Superior temporal gyrus (tissue), 1 donor: Measurements from ENCODE around the gene COX7A2.

ENCODE experiments used
- DNase-seq: peaks from one replicate; pipeline ENCODE4 v3.0.0-alpha.2; 2016; ENCODE audit errors: extremely low spot score

COX7A2 gene

DNA sequence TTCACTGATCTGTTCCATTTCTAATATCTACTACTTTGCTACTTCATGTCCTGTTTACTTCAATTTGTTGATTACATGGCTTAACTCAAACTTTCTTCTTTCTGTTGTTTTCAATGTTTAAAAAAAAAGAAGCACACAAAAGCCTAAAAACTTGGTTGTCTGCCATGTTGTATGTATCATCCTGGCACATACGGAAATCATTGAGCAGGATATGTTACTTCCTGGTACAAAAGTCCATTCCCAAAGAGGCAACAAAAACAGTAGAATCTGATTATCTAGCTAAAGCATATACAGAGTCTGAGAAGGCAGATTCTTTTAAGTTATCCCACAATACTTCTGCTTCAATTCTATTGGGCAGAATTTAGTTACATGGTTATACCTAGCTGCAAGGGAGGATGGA, 23.2 kb downstream of the COX7A2 start:
- no peak for DNase-seq

DNA sequence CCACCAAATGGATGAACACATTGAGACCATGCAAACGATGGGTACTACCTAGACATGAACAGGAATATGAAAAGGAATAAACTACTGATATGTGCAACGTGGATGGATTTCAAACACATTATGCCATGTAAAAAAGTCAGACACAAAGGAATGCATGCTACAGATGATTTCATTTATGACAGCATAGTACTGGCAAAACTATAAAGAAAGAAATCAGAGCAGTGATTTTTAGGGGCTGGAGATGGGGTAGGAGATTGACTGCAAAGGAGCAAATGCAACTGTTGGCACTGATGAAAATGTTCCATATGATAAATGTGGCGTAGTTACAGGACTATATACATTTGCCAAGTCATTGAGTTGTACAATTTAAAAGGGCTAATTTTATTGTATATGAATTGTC, 24.3 kb downstream of the COX7A2 start:
- no peak for DNase-seq

DNA sequence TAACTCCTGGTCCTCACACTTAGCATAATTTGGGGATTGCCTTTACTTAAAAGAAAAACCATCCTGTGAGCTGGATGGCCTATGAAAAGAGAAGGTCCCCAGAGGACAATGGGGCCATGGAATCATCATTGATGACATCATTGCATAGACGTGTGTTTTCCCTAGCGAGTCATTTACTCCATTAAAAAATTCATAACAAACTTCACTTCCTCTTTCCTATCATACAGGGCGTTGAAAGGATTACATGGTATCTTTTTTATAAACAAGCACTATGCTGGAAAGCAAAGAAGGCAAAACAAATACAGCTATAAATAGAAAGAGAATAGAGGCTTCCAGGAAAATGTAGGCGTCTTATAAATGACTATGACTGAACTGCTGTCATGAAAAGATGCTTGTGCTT, 26.4 kb downstream of the COX7A2 start:
- DNase-seq: no peak

DNA sequence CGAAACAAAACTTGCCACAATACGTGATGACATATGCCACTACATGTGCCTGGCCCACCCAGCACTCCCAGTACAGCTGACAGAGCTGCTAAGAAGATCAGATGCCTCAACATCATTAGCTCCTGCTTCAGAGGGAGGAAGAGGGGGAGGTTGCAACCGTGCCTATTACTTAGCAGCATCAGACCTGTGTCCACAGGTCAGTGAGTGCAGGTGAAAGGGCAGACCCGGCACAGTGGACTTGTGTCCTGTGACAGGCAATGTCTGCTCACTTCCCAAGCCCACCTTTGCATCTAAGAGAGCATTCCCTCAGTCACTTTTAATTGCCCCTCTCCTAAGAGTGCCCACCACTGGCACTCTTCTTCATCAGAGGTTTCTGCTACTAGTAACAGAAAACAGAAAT, 28.3 kb downstream of the COX7A2 start:
- DNase-seq: no peak

DNA sequence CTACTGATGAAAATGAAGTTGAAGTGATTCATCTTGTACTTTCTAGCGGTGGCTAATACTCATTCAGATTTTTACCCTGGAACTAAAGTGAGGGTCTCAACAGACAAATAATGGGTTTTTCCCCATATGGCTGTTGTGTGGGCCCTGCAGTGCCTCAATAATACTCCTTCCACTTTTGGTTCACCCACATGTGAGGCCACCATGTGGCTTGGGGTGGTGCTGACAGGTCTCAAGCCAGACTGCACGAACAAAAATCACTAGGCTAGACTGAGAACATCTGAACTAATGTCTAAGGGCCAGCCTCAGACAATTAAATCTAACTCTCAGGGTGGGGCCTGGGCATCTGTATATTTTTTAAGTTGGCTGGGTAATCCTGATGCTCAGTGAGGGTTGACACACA, 29.9 kb downstream of the COX7A2 start:
- DNase-seq: no peak

DNA sequence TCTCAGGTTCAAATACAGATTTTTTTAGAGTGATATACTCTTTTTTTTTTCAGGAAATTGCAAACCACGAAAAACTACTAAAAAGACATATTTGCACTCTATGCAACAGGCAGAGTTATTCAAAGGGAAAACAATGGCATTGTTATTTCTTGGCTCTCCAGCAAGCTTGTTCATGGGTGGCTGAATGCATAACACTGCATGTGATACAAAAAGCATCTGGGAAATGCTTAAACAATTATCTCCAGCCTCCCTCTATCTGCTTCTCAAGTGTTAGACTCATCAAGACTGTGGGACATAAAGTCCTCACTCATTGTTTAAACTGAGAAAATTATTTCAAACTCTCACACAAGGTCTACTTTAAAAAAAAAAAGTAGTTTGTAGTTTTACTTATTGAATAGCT, 30.5 kb downstream of the COX7A2 start:
- peak; percentile 75 for DNase-seq

DNA sequence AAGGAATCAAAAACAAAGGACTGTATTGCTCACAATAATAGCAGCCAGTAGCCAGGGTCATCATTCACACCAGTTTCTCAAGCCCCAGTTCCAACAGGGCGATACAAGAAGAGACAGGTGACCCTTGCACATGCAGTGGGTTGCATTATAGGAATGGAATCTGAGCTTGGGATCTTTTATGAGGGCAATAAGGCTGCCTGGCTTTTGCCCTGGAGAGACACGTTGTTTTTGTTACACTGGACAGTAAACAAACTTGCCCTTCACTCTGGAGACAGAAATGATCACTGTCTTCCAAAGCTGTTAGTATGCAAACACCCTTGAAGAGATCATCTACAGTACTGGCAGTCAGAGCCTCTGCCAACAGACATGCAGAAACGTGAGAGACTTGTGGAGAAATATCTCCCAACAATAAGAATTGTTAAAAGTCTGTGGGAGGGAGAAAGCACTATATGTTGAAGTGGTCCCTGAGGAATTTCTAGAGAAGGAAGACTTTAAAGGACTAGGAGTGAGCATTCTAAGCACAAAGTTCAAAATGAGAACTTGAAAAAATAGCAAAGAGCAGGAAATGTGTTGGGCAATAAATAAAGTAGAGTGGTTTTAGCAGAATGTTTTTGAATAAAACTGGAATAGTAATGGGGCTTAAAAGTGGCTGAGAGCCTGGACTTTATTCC, 31.5 kb downstream of the COX7A2 start:
- DNase-seq: no peak

DNA sequence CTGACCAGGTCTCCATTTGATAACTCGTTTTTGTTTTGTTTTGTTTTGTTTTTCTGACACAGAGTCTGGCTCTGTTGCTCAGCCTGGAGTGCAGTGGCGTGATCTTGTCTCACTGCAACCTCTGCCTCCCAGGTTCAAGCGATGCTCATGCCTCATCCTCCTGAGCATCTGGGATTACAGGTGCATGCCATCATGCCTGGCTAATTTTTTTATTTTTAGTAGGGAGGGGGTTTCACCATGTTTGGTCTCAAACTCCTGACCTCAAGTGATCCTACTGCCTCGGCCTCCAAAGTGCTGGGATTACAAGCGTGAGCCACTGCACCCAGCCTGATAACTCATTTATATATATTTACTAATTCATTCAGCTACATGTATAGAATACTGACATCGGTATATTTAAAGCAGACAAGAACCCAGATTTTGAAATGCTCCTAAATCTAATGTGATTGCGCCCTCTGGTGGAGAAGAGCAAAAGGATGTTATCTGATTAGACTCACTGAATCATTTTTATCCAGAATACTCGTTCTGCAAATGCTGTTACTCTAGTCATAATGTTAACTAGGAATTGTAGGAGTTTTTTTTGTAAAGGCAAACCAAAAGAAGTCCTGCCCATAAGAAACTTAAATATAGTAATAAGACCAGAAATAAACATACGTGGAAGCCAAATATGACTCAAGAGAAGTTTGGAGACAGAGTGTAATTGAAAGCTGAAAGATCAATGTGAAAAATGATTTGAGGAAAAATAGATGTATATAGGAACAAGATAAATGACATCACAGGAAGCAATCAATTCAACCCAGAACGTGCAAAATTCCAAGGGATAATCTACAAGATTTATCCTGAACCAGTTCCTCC, 32.5 kb downstream of the COX7A2 start:
- peak; percentile 95 for DNase-seq

DNA sequence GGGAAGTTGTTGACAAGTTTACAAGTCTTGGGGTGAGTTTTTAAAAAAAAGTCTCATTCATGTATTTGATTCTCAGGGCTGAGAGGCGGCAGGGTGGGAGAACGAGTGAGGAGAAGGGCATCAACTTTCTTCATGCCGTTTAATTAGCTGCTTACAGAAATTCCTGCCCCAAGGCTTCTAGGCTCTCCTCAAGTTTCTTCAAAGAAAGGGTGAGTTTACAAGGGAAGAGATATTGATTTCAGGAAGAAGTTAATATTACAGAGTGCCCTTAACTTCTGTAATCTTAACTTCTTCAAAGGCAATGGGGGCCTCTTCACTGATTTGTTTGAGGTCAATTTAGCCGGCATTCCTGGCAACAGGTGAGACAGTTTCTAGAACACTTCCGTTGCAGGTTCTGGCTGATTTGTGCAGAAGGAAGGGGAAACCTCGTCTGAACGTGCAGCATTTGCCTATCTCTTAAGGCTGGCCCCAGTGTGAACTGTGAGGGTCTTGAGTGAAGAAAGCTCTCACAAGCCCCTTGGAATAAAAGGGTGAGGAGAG, 34.3 kb downstream of the COX7A2 start:
- DNase-seq: no peak

DNA sequence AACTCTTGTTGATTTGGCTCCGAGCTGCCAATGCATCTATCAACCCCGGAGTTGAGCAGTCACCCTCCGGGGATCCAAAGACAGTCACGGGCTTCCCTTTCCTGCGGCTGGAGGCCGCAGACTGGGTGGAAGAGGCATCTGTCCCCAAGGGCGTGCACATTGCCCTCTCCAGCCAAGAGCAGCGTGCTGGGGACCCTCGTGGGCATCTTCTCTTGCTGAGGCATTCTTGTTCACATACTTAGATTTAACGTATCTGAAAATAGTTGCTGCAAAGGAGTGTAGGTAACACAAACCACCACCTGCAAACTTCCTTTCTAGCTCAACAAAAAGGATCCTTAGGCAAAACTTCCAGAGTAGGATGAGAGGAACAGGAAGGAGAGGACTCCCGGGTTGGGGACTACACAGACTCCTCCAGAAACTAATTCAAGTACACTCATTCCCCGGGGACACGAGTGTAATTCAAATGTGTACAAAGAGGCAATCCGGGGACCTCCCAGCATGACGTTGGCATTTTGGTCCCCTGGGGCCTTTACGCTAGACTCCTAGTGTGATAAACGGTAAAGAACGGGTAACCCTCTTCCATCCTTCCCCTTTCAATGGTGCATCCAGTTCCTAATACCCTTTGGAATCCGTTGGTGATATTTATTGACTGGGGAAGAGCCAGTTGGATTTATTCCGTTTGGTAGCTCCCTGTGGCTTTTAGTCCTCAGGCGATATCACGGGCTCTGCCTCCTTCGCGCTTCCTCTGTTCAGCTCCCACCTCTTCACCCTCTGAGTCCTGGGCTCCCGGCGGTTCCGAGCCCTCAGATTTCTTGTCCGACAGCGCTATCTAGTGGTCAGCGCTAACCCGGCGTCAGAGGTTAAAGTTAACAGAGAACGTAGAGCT, 35.1 kb downstream of the COX7A2 start:
- DNase-seq: peak; percentile 95

DNA sequence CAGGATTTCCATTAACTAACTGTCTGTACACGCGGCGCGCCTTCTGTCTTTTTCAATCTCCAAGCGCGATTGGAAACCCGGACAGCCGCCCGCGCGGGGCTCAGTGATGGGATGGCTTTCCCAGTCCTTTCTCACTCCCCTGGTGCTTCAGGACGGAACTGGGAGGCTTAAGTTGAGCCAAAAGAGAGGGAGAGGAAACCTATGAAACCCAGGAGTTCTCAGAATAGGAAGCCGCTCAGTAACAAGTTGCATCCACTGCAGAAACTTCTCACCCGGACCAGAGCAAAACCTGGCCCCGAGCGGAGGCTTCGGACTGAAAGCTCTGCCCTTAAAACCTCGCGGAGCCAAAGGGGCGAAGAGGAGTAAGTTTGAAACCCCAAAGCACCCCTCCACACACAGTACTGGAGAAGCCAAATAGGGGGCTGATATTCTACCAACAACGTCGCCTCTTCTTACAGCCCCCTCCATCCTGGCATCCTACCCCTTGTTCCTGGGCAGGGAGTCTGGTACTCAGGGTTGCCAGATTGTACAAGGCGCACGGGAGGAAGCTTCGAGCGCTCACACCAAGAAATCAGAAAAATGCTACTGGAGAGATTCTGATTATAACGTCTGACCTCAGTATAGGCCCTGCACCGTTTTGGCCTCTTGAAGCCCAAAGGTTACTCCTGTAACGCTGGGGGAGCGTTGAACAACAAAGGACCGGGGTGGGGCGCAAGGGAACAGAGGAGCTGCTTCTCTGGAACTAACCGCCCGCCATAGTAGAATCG, 36.8 kb downstream of the COX7A2 start:
- DNase-seq: no peak

DNA sequence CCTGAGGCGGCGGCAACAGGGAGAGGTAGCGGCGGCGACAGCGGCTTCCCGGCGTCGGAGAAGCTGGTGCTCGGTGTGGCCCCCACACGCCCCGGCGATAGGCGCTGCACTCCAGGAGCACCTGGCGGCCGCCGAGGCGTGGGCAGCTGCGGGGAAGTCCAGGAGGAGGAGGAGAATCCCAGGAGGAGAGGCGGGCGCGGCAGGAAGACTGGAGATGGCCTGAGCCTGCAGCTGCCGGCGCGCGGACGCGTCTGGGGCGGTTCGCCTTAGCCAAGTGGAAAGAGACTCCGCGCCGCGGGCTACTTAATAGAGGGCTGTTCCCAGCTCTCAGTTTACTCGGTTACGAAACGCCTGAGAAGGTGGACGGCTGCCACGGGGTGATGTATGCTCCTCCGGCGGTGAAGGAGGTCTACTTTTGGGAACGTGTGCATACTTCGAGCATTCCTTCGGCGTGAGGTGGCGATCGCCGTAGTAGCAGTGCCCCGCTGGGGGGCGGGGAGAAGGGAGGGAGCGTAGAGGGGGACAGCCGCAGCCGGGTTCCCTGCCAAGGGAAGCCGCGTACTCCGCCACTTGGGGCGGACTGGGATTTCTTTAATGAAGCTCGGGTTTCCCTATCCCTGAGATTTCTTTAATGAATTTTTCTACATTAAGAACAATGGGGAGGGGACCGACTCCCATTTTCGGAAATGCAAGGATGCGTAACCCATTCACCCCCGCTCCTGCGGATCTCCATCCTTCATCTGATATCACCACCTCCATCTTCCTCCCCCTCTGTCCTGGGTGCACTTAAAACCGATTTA, 37.6 kb downstream of the COX7A2 start, which contains the start of gene COL12A1:
Gene COL12A1 (minus strand): TSS at position 278 of the 800 bp plus-strand sequence. CDS start 3,261 bp downstream, outside the sequence.
- no peak for DNase-seq

DNA sequence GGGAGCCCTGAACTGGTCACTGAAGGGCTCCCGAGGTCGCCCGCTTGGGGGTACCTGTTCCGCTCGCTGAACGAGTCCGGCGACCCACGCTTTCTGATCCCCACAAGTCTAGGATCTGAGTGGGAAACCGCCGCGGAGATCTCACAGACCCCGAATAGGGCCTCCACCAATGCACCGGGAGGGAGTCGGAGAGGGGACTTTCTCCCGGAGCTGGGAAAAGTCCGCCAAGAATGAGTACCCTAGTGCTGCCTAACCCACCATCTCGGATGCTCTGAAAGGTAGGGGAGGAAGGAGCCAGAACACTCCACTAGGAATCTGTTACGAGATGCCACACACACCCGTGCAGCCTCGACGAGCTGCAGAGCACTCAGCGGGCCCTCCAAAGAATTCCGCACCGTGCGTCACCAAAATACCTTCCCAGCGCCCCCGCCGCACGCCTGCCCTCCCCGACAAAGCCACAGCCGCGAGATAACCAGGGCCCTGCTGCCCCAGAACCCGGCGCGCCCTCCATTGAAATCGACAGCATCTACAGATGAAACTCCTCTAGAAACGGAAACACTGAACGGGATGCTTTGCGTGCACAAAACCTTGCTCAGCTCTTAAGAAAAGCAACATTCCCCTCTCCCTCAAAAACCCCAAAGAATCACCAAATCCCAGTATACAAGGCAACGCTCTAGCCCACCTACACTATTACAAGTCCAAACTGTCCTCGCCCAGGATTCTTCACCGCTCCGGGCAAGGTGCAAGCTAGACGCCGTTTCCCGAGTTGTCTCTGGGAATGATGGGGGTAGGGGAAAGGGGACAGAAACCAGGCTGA, 38.4 kb downstream of the COX7A2 start:
- DNase-seq: no peak

DNA sequence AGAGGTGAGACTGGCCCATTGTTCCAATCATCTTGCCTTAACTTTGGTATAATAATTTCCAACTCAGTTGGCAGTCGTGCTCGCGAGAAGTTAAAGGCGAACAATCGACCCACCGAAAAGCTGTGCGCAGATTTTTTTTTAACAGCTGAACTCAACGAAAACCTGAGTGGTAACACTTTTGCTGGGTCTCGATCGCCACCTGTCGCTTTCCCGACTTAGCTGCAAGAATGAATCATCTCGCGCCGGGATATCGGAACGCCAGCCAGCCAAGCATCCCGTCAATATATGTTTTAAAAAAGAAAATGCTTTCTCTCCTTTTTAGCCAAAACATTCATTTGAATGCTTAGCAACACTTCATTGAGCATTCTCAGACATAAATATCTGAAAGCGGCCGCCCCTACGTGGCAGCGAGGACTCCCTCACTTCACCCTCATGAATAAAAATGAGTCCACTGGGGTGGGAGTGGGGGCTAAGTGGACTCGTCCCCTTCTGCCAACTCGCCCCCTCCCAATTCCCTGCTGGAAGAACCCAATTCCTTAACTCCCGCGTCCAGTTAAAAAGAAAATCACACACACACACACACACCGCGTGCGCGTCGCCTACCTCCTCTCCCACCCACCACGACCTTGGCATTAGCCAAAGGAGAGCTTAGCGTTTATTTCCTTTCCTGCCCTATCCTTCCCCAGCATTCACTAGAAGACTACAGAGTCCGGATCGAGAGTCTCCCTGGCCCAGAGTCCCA, 39.2 kb downstream of the COX7A2 start:
- peak; percentile 82 for DNase-seq

DNA sequence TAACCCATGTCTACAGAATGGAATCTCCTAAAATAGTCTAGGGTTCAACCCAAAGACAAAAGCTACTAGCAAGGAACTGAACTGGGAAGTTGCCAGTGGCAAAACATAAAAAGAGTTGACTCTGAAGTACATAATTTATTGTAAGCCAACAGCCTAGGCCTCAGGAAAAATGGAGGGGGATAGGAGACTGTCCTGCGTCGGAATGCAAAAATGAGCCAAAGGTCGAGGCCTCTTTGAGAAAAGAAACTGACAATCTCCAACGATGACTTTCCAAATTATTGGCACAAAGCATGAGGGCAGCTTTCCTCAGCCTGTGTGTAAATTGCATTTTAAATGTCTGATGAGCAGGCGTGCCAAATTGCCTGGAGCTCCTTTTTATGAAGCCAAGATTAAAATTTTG, 39.9 kb downstream of the COX7A2 start:
- DNase-seq: no peak

DNA sequence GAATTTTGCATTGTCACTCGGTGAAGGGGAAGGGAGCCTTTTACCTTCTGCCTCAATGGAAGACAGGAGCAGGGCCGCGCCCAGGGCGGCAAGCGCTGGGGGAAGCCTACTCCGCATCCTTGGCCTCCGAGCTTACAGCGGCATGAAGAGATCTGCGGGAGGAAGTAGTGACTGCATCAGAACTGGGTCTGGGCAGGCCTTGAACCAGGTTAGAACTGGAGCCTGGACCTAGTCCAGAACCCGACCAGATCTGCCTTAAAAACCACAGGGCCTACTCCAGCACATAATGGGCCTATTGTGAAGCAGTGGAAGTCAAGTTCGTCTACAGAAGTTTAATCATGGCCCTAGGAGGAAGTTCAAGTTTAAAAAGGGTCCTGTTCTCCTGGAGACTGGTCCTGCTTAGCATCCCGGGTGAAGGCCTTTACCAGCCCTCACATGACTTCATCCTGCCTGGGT, 40.9 kb downstream of the COX7A2 start:
- DNase-seq: no peak

DNA sequence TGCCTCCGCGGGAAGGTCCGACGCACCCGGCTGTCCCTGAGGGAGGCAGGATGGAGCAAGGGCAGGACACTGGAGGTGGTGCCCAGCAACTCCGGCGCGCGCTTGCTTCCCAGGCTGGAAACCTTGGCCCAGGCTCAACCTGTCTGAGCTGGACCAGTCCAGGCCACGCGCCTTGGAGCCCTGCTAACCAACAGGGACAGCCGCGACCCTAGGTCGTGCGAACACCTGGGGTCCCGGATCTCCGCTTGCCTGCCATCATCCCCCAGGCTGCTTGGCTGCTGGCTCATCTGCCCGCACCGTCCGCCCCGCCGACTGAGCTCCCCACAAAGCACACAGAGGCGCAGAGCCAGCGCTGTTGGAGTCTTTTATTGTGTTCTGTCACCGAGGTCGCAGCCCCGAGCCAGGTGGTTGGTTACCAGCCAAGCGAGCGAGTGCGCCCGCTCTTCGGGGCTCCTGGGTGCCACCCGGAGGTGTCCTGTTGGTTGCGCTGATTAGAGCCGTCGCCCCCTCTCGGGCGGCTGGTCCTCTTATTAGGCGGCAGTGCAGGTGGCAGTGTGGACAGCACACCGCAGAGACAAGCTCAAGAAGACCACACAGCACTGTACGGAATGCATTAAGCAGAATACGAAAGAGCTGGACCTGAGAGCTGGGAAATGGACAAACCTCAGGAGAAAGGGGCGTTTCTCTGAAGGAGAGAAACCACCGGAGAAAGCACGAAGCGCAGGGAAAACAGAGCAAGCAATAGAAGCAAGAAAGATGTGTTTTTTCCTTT, 41.5 kb downstream of the COX7A2 start:
- no peak for DNase-seq

DNA sequence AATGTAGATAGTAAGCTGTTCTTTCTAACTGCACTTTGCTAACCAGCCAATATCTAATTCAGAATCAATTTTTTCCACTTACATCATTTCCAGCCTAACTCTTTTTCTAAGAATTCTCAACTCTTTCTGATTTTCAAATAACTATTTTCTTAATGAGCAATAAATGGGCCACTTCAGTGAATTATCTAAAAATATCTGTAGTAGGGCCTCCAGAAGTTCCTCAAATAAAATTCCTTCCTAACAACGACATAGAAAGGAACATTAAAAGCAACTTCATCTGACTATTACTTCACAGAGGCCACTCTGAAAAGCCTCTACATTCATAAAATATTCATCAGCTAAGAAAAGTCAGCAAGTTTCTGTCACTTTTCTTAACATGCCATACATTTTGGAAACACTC, 42.6 kb downstream of the COX7A2 start:
- no peak for DNase-seq
